Hepatocyte (in vitro differentiated cells): ENCODE results near the gene THRAP3. TPM values are rescaled to one million over a fixed set of nuclear protein-coding genes. Genes with fewer than 3 reads are reported as not detected.
A peak's percentile ranks its signal among the peaks of the same experiment; 100 is the strongest.

ENCODE experiments used
- DNase-seq: peaks from one replicate; pipeline ENCODE4 v3.0.0-alpha.2; 2016; ENCODE audit warnings: low spot score
- H2AFZ ChIP-seq: fragments of 200-600 bp; sonication (generic); 2 replicates; pipeline ENCODE4 v1.6.0; 2016; ENCODE audit warnings: antibody characterized with exemption, mild to moderate bottlenecking
- H3K27ac ChIP-seq: fragments of 200-600 bp; sonication (generic); 2 replicates; pipeline ENCODE4 v1.5.1; 2016; ENCODE audit warnings: mild to moderate bottlenecking
- H3K27me3 ChIP-seq: fragments of 200-600 bp; sonication (generic); 2 replicates; pipeline ENCODE4 v1.6.1; 2016
- H3K36me3 ChIP-seq: fragments of 200-600 bp; sonication (generic); replicated peaks from 2 replicates; pipeline ENCODE4 v1.5.1; 2016; ENCODE audit warnings: low read depth; ENCODE audit not compliant: insufficient read depth
- H3K4me1 ChIP-seq: fragments of 200-600 bp; sonication (generic); 2 replicates; pipeline ENCODE4 v1.5.1; 2016; ENCODE audit warnings: mild to moderate bottlenecking, moderate library complexity; ENCODE audit not compliant: insufficient read depth
- H3K4me2 ChIP-seq: fragments of 200-600 bp; sonication (generic); 2 replicates; pipeline ENCODE4 v1.6.0; 2016
- H3K4me3 ChIP-seq: fragments of 200-600 bp; sonication (generic); 2 replicates; pipeline ENCODE4 v1.5.1; 2016; ENCODE audit warnings: mild to moderate bottlenecking
- H3K79me2 ChIP-seq: fragments of 200-600 bp; sonication (generic); 2 replicates; pipeline ENCODE4 v1.6.0; 2017; ENCODE audit warnings: mild to moderate bottlenecking
- H3K9me2 ChIP-seq: fragments of 200-600 bp; sonication (generic); replicated peaks from 2 replicates; pipeline ENCODE4 v1.6.0; 2017; ENCODE audit warnings: mild to moderate bottlenecking; ENCODE audit not compliant: insufficient read depth
- H3K9me3 ChIP-seq: fragments of 200-600 bp; sonication (generic); 2 replicates; pipeline ENCODE4 v1.5.1; 2016; ENCODE audit warnings: low read depth, mild to moderate bottlenecking
- H4K20me1 ChIP-seq: fragments of 200-600 bp; sonication (generic); 2 replicates; pipeline ENCODE4 v1.6.0; 2016; ENCODE audit warnings: mild to moderate bottlenecking; ENCODE audit not compliant: insufficient read depth, poor library complexity, severe bottlenecking
- CTCF ChIP-seq: fragments of 200-600 bp; sonication (generic); IDR thresholded peaks from 2 replicates; pipeline ENCODE4 v1.5.1; 2016; ENCODE audit warnings: antibody characterized with exemption, mild to moderate bottlenecking; ENCODE audit not compliant: poor library complexity
- EZH2 ChIP-seq: fragments of 200-600 bp; sonication (generic); IDR thresholded peaks from 2 replicates; pipeline ENCODE4 v1.6.1; 2016; ENCODE audit warnings: antibody characterized with exemption, mild to moderate bottlenecking, borderline replicate concordance
- EZH2phosphoT487 ChIP-seq: fragments of 200-600 bp; sonication (generic); IDR thresholded peaks from one replicate; pipeline ENCODE4 v1.6.1; 2018; ENCODE audit warnings: antibody characterized with exemption, mild to moderate bottlenecking, low read depth, moderate library complexity; ENCODE audit not compliant: unreplicated experiment, severe bottlenecking
- WGBS: methylation state at CpG from one replicate; pipeline ENCODE4 v1.1.6; 2016; ENCODE audit warnings: low lambda C conversion rate; ENCODE audit errors: missing lambda C conversion rate; 5-methylcytosine and 5-hydroxymethylcytosine counted together
- polyA plus RNA-seq: library from polyadenylated mRNA; unstranded; fragments of >200 nt; fragmentation: Nextera tagmentation; extraction: Ambion mirVana; gene quantifications from 2 replicates; pipeline ENCODE4 v1.2.1, GENCODE V29; 2016
- total RNA-seq: library from RNA; depleted of rRNA; stranded (reverse); fragments of >200 nt; gene quantifications from 2 replicates; pipeline ENCODE4 v1.2.3, GENCODE V29; 2014

The THRAP3 gene
- total and polyA plus RNA-seq, 2 experiments from 2014 or later, result 45.8 to 82.7 TPM

- no peak for DNase-seq
- Histone ChIP-seq H3K9me2 (no peaks in the 10 kb centered on the region), H3K36me3 (no peaks in the 10 kb centered on the region), H2AFZ (no peak overlapping the region), H3K4me2 (no peak overlapping the region), H3K27ac (no peak overlapping the region), H3K27me3 (no peaks in the 10 kb centered on the region), H3K4me1 (no peaks in the 10 kb centered on the region), H3K79me2 (peaks cover 17% of the 10 kb centered on the region), H4K20me1 (peaks cover 6% of the 10 kb centered on the region), H3K4me3 (no peak overlapping the region), H3K9me3 (no peaks in the 10 kb centered on the region)
- 89% methylated on average over 62 of the region's 76 CpGs for WGBS
- TF ChIP-seq CTCF, result no peak
- no peak for TF ChIP-seq EZH2
- no peak for TF ChIP-seq EZH2phosphoT487
Measured at GRCh38 chr1:36176106-36176949, 47.9 kb upstream of the THRAP3 start.

- 93% methylated on average over 10 of the region's 33 CpGs for WGBS
- Histone ChIP-seq H3K79me2 (peaks cover 6% of the 10 kb centered on the region), H3K36me3 (no peaks in the 10 kb centered on the region), H3K9me3 (no peaks in the 10 kb centered on the region), H3K4me2 (no peak overlapping the region), H3K27ac (no peak overlapping the region), H3K9me2 (no peaks in the 10 kb centered on the region), H3K4me1 (no peaks in the 10 kb centered on the region), H4K20me1 (peaks cover 6% of the 10 kb centered on the region), H3K4me3 (no peak overlapping the region), H3K27me3 (no peaks in the 10 kb centered on the region), H2AFZ (no peak overlapping the region)
- DNase-seq, result no peak
- TF ChIP-seq EZH2, result no peak
Measured at GRCh38 chr1:36177589-36178431, 46.4 kb upstream of the THRAP3 start.

GRCh38 chr1:36178471-36179219 is 45.6 kb upstream of the THRAP3 start:
- peak; percentile 67 for DNase-seq
- H3K4me1 ChIP-seq, result no peaks in the 10 kb centered on the region

More at GRCh38 chr1:36178471-36179219, 45.6 kb upstream of the THRAP3 start:
- no peak overlapping the region for H3K4me3 ChIP-seq
- H3K9me2 ChIP-seq, result no peaks in the 10 kb centered on the region
- H3K4me2 ChIP-seq, result no peak overlapping the region
- H3K27ac ChIP-seq, result no peak overlapping the region
- TF ChIP-seq CTCF (no peak), EZH2phosphoT487 (no peak), EZH2 (no peak)
- no peaks in the 10 kb centered on the region for H3K9me3 ChIP-seq
- H3K36me3 ChIP-seq, result no peaks in the 10 kb centered on the region
- no peaks in the 10 kb centered on the region for H3K27me3 ChIP-seq
- H4K20me1 ChIP-seq, result peaks cover 6% of the 10 kb centered on the region
- H3K79me2 ChIP-seq, result no peaks in the 10 kb centered on the region
- H2AFZ ChIP-seq, result no peak overlapping the region
- 81% methylated on average over 37 of the region's 62 CpGs for WGBS
